ENCODE data around the gene STAT1. TPM values are rescaled to one million over a fixed set of nuclear protein-coding genes. Genes with fewer than 3 reads are reported as not detected.
"Not testable (repeated sequence)": the region's sequence is repeated elsewhere in the genome, so short reads cannot be mapped to it uniquely, and the experiment has no call there.

STAT1 gene
- total RNA-seq, 1 donor from 2014 or later = 76.5 TPM

- DNase-seq (ENCODE audit: extremely low spot score, unreplicated experiment) = no peak
- H3K36me3 Mint-ChIP-seq (ENCODE audit: unreplicated experiment) = peaks cover 60% of the 10 kb centered on the region
- TF ChIP-seq CTCF (IDR thresholded peaks at IDR 0.05) = no peak
- no peaks in the 10 kb centered on the region for H3K4me1 Mint-ChIP-seq (ENCODE audit: unreplicated experiment)
- H3K27me3 Mint-ChIP-seq (ENCODE audit: unreplicated experiment) = no peaks in the 10 kb centered on the region
- no peak overlapping the region for H3K4me3 Mint-ChIP-seq (ENCODE audit: unreplicated experiment)
- no peak overlapping the region for H3K27ac Mint-ChIP-seq (ENCODE audit: unreplicated experiment)
- H3K9me3 Mint-ChIP-seq (ENCODE audit: unreplicated experiment) = no peaks in the 10 kb centered on the region
Measured at GRCh38 chr2:190961918-190962487, 52.0 kb downstream of the STAT1 start.

GRCh38 chr2:190961117-190961516 lies 52.9 kb downstream of the STAT1 start:
- H3K4me3 Mint-ChIP-seq (ENCODE audit: unreplicated experiment); H3K27ac Mint-ChIP-seq (ENCODE audit: unreplicated experiment); H3K4me1 Mint-ChIP-seq (ENCODE audit: unreplicated experiment); H3K27me3 Mint-ChIP-seq (ENCODE audit: unreplicated experiment); H3K9me3 Mint-ChIP-seq (ENCODE audit: unreplicated experiment); DNase-seq (ENCODE audit: extremely low spot score, unreplicated experiment): not testable (repeated sequence)
- peaks cover 66% of the 10 kb centered on the region for H3K36me3 Mint-ChIP-seq (ENCODE audit: unreplicated experiment)

- Mint-ChIP-seq H3K4me3 (ENCODE audit: unreplicated experiment) (no peak overlapping the region), H3K27me3 (ENCODE audit: unreplicated experiment) (no peaks in the 10 kb centered on the region), H3K9me3 (ENCODE audit: unreplicated experiment) (peaks cover 13% of the 10 kb centered on the region), H3K27ac (ENCODE audit: unreplicated experiment) (no peak overlapping the region), H3K4me1 (ENCODE audit: unreplicated experiment) (no peaks in the 10 kb centered on the region), H3K36me3 (ENCODE audit: unreplicated experiment) (peaks cover 71% of the 10 kb centered on the region)
- no peak for TF ChIP-seq CTCF (IDR thresholded peaks at IDR 0.05)
- no peak for DNase-seq (ENCODE audit: extremely low spot score, unreplicated experiment)
Measured at GRCh38 chr2:190959911-190960788, 53.8 kb downstream of the STAT1 start.

- no peak overlapping the region for H3K4me3 Mint-ChIP-seq (ENCODE audit: unreplicated experiment)
Measured at GRCh38 chr2:190953257-190953656, 60.7 kb downstream of the STAT1 start.

GRCh38 chr2:190950566-190950991 lies 63.4 kb downstream of the STAT1 start:
- H3K27me3 Mint-ChIP-seq (ENCODE audit: unreplicated experiment) = no peaks in the 10 kb centered on the region
- H3K27ac Mint-ChIP-seq (ENCODE audit: unreplicated experiment) = no peak overlapping the region

More at GRCh38 chr2:190953257-190953656, 60.7 kb downstream of the STAT1 start:
- Mint-ChIP-seq H3K27ac (ENCODE audit: unreplicated experiment) (no peak overlapping the region), H3K4me1 (ENCODE audit: unreplicated experiment) (no peaks in the 10 kb centered on the region), H3K27me3 (ENCODE audit: unreplicated experiment) (no peaks in the 10 kb centered on the region), H3K36me3 (ENCODE audit: unreplicated experiment) (peaks cover 25% of the 10 kb centered on the region), H3K9me3 (ENCODE audit: unreplicated experiment) (peaks cover 13% of the 10 kb centered on the region)
- TF ChIP-seq CTCF (IDR thresholded peaks at IDR 0.05) = no peak
- no peak for DNase-seq (ENCODE audit: extremely low spot score, unreplicated experiment)

More at GRCh38 chr2:190950566-190950991, 63.4 kb downstream of the STAT1 start:
- TF ChIP-seq CTCF (IDR thresholded peaks at IDR 0.05) = no peak
- Mint-ChIP-seq H3K36me3 (ENCODE audit: unreplicated experiment) (no peaks in the 10 kb centered on the region), H3K4me3 (ENCODE audit: unreplicated experiment) (no peak overlapping the region), H3K9me3 (ENCODE audit: unreplicated experiment) (peaks cover under 1% of the 10 kb centered on the region), H3K4me1 (ENCODE audit: unreplicated experiment) (no peaks in the 10 kb centered on the region)
- DNase-seq (ENCODE audit: extremely low spot score, unreplicated experiment) = no peak
